ENCODE measurements around the gene ATP8B1. TPM values are rescaled to one million over a fixed set of nuclear protein-coding genes. Genes with fewer than 3 reads are reported as not detected.

The ATP8B1 gene
- total and polyA plus RNA-seq, 2 experiments from 2014 or later = 1.7 to 3.0 TPM

DNA sequence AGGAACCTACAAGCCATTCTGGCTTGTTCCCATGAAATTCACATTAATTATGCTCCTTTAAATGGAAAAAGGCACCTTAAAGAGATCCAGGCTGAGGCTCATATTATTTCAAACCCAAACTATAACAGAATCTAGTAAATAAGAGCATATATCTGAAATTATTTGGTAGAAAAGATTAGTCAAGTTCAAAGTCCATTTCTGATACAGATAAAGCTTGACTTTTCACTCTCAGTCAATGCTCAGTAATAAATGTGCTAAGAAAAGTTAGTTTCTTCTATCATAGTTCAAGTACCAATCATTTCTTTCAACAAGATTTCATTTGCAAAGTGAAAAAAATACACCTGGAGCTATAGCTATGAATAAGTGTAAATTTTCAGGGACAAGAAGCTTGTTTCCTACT, 119.6 kb downstream of the ATP8B1 start:
- TF ChIP-seq JUNB (IDR thresholded peaks at IDR 0.05; ENCODE audit: unreplicated experiment) = no peak
- TF ChIP-seq, protein P1, sequence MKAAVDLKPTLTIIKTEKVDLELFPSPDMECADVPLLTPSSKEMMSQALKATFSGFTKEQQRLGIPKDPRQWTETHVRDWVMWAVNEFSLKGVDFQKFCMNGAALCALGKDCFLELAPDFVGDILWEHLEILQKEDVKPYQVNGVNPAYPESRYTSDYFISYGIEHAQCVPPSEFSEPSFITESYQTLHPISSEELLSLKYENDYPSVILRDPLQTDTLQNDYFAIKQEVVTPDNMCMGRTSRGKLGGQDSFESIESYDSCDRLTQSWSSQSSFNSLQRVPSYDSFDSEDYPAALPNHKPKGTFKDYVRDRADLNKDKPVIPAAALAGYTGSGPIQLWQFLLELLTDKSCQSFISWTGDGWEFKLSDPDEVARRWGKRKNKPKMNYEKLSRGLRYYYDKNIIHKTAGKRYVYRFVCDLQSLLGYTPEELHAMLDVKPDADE (IDR thresholded peaks at IDR 0.05) = no peak
- TF ChIP-seq STAT1 (IDR thresholded peaks at IDR 0.05; ENCODE audit: unreplicated experiment) = no peak
- TF ChIP-seq ZNF114 (CRISPR knock-in tag; IDR thresholded peaks at IDR 0.05) = no peak
- TF ChIP-seq, protein P2, sequence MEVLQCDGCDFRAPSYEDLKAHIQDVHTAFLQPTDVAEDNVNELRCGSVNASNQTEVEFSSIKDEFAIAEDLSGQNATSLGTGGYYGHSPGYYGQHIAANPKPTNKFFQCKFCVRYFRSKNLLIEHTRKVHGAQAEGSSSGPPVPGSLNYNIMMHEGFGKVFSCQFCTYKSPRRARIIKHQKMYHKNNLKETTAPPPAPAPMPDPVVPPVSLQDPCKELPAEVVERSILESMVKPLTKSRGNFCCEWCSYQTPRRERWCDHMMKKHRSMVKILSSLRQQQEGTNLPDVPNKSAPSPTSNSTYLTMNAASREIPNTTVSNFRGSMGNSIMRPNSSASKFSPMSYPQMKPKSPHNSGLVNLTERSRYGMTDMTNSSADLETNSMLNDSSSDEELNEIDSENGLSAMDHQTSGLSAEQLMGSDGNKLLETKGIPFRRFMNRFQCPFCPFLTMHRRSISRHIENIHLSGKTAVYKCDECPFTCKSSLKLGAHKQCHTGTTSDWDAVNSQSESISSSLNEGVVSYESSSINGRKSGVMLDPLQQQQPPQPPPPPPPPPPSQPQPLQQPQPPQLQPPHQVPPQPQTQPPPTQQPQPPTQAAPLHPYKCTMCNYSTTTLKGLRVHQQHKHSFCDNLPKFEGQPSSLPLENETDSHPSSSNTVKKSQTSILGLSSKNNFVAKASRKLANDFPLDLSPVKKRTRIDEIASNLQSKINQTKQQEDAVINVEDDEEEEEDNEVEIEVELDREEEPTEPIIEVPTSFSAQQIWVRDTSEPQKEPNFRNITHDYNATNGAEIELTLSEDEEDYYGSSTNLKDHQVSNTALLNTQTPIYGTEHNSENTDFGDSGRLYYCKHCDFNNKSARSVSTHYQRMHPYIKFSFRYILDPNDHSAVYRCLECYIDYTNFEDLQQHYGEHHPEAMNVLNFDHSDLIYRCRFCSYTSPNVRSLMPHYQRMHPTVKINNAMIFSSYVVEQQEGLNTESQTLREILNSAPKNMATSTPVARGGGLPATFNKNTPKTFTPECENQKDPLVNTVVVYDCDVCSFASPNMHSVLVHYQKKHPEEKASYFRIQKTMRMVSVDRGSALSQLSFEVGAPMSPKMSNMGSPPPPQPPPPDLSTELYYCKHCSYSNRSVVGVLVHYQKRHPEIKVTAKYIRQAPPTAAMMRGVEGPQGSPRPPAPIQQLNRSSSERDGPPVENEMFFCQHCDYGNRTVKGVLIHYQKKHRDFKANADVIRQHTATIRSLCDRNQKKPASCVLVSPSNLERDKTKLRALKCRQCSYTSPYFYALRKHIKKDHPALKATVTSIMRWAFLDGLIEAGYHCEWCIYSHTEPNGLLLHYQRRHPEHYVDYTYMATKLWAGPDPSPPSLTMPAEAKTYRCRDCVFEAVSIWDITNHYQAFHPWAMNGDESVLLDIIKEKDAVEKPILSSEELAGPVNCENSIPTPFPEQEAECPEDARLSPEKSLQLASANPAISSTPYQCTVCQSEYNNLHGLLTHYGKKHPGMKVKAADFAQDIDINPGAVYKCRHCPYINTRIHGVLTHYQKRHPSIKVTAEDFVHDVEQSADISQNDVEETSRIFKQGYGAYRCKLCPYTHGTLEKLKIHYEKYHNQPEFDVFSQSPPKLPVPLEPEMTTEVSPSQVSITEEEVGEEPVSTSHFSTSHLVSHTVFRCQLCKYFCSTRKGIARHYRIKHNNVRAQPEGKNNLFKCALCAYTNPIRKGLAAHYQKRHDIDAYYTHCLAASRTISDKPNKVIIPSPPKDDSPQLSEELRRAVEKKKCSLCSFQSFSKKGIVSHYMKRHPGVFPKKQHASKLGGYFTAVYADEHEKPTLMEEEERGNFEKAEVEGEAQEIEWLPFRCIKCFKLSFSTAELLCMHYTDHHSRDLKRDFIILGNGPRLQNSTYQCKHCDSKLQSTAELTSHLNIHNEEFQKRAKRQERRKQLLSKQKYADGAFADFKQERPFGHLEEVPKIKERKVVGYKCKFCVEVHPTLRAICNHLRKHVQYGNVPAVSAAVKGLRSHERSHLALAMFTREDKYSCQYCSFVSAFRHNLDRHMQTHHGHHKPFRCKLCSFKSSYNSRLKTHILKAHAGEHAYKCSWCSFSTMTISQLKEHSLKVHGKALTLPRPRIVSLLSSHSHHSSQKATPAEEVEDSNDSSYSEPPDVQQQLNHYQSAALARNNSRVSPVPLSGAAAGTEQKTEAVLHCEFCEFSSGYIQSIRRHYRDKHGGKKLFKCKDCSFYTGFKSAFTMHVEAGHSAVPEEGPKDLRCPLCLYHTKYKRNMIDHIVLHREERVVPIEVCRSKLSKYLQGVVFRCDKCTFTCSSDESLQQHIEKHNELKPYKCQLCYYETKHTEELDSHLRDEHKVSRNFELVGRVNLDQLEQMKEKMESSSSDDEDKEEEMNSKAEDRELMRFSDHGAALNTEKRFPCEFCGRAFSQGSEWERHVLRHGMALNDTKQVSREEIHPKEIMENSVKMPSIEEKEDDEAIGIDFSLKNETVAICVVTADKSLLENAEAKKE (CRISPR knock-in tag; IDR thresholded peaks at IDR 0.05) = no peak
- TF ChIP-seq EZH2phosphoT487 (IDR thresholded peaks at IDR 0.05; ENCODE audit: unreplicated experiment) = no peak
- no peak for TF ChIP-seq ZNF331 (CRISPR knock-in tag; IDR thresholded peaks at IDR 0.05; ENCODE audit: low read depth)
- TF ChIP-seq, protein P3, sequence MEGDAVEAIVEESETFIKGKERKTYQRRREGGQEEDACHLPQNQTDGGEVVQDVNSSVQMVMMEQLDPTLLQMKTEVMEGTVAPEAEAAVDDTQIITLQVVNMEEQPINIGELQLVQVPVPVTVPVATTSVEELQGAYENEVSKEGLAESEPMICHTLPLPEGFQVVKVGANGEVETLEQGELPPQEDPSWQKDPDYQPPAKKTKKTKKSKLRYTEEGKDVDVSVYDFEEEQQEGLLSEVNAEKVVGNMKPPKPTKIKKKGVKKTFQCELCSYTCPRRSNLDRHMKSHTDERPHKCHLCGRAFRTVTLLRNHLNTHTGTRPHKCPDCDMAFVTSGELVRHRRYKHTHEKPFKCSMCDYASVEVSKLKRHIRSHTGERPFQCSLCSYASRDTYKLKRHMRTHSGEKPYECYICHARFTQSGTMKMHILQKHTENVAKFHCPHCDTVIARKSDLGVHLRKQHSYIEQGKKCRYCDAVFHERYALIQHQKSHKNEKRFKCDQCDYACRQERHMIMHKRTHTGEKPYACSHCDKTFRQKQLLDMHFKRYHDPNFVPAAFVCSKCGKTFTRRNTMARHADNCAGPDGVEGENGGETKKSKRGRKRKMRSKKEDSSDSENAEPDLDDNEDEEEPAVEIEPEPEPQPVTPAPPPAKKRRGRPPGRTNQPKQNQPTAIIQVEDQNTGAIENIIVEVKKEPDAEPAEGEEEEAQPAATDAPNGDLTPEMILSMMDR (conservative IDR thresholded peaks at IDR 0.05; ENCODE audit: low read depth in 2 of 2) = no peak
- TF ChIP-seq POLR2AphosphoS5 (IDR thresholded peaks at IDR 0.05; ENCODE audit: low read depth) = no peak
- TF ChIP-seq EZH2 (IDR thresholded peaks at IDR 0.05; ENCODE audit: low read depth, unreplicated experiment) = no peak
- no peak for TF ChIP-seq NANOG (IDR thresholded peaks at IDR 0.05; ENCODE audit: borderline replicate concordance)
- TF ChIP-seq, protein P4, sequence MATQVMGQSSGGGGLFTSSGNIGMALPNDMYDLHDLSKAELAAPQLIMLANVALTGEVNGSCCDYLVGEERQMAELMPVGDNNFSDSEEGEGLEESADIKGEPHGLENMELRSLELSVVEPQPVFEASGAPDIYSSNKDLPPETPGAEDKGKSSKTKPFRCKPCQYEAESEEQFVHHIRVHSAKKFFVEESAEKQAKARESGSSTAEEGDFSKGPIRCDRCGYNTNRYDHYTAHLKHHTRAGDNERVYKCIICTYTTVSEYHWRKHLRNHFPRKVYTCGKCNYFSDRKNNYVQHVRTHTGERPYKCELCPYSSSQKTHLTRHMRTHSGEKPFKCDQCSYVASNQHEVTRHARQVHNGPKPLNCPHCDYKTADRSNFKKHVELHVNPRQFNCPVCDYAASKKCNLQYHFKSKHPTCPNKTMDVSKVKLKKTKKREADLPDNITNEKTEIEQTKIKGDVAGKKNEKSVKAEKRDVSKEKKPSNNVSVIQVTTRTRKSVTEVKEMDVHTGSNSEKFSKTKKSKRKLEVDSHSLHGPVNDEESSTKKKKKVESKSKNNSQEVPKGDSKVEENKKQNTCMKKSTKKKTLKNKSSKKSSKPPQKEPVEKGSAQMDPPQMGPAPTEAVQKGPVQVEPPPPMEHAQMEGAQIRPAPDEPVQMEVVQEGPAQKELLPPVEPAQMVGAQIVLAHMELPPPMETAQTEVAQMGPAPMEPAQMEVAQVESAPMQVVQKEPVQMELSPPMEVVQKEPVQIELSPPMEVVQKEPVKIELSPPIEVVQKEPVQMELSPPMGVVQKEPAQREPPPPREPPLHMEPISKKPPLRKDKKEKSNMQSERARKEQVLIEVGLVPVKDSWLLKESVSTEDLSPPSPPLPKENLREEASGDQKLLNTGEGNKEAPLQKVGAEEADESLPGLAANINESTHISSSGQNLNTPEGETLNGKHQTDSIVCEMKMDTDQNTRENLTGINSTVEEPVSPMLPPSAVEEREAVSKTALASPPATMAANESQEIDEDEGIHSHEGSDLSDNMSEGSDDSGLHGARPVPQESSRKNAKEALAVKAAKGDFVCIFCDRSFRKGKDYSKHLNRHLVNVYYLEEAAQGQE (IDR thresholded peaks at IDR 0.05; ENCODE audit: unreplicated experiment) = no peak
- no peak for TF ChIP-seq CREB1 (CRISPR knock-in tag; IDR thresholded peaks at IDR 0.05; ENCODE audit: low read depth)
- Histone ChIP-seq H3K4me1 (ENCODE audit: insufficient read depth) (no peaks in the 10 kb centered on the region), H3F3A (replicated peaks; ENCODE audit: low read depth) (no peaks in the 10 kb centered on the region), H3K27me3 (ENCODE audit: insufficient read depth) (no peaks in the 10 kb centered on the region), H3K9me2 (ENCODE audit: insufficient read depth) (no peaks in the 10 kb centered on the region), H3K4me2 (no peak overlapping the region), H3K79me2 (replicated peaks; ENCODE audit: insufficient read depth) (no peaks in the 10 kb centered on the region), H2AFZ (no peak overlapping the region), H3K27ac (ENCODE audit: low read depth) (no peak overlapping the region), H4K20me1 (replicated peaks; ENCODE audit: insufficient read depth) (no peaks in the 10 kb centered on the region), H3K4me3 (no peak overlapping the region), H3K36me3 (ENCODE audit: insufficient read depth) (no peaks in the 10 kb centered on the region)
- no peak overlapping the region for H3K27ac Mint-ChIP-seq
- no peak overlapping the region for H3K4me3 Mint-ChIP-seq
- peaks cover 6% of the 10 kb centered on the region for H3K27me3 Mint-ChIP-seq (ENCODE audit: insufficient read depth, low read depth, poor library complexity)
- no peaks in the 10 kb centered on the region; the same call in 2 of the 3 replicates for H3K9me3 Mint-ChIP-seq
- H3K4me1 Mint-ChIP-seq = no peaks in the 10 kb centered on the region
- ATAC-seq = no peak
- DNase-seq (ENCODE audit: low spot score) = no peak
- H3K36me3 Mint-ChIP-seq (ENCODE audit: low read depth) = peaks cover 7% of the 10 kb centered on the region; the same call in 2 of the 3 replicates
